HG02759 (cell line): ENCODE data around the gene CD200R1.

ENCODE experiments used
- ATAC-seq: cut with Tn5 transposase; IDR thresholded peaks from one replicate; pipeline ENCODE4 v1.9.1; 2021; ENCODE audit warnings: mild to moderate bottlenecking, moderate library complexity; ENCODE audit not compliant: unreplicated experiment

The CD200R1 gene

GRCh38 chr3:112894258-112894657, 80.6 kb downstream of the CD200R1 start:
- ATAC-seq, result no peak

- no peak for ATAC-seq
These were observed 85.5 kb downstream of the CD200R1 start for GRCh38 chr3:112889357-112889756.

GRCh38 chr3:112888381-112889085, 86.4 kb downstream of the CD200R1 start:
- ATAC-seq, result no peak

- no peak for ATAC-seq
These were observed 90.1 kb downstream of the CD200R1 start for GRCh38 chr3:112884678-112885290.

GRCh38 chr3:112881891-112882290, 93.0 kb downstream of the CD200R1 start:
- ATAC-seq, result no peak

- no peak for ATAC-seq
These were observed 99.3 kb downstream of the CD200R1 start for GRCh38 chr3:112875561-112875960.

- ATAC-seq, result no peak
These were observed 100.2 kb downstream of the CD200R1 start for GRCh38 chr3:112874725-112875124.

- ATAC-seq, result no peak
These were observed 101.3 kb downstream of the CD200R1 start for GRCh38 chr3:112873632-112874031.

GRCh38 chr3:112871735-112872134, 103.2 kb downstream of the CD200R1 start:
- no peak for ATAC-seq
